ENCODE measurements around the gene XPO5.

GRCh38 chr6:43606019-43606418 lies 30.2 kb upstream of the XPO5 start:
- TF ChIP-seq POLR2AphosphoS5 (IDR thresholded peaks at IDR 0.05; ENCODE audit: low read depth, low read length), result no peak
- TF ChIP-seq TAF1 (IDR thresholded peaks at IDR 0.05; ENCODE audit: borderline replicate concordance, insufficient read depth, low read length), result no peak
- no peak for TF ChIP-seq SIN3A (IDR thresholded peaks at IDR 0.05; ENCODE audit: borderline replicate concordance, insufficient read depth, low read length)
- no peak for TF ChIP-seq REST (IDR thresholded peaks at IDR 0.05; ENCODE audit: insufficient read depth in 1 of 2, low read depth in 2 of 2, low read length in 2 of 2)
- no peak for TF ChIP-seq FOXP2 (optimal IDR thresholded peaks at IDR 0.05; ENCODE audit: borderline replicate concordance, extremely low read depth, extremely low read length, insufficient read depth)

Data from PFSK-1 (cell line).